ENCODE results near the gene SEC62.
A peak's percentile ranks its signal among the peaks of the same experiment; 100 is the strongest.

SEC62 gene, protein sequence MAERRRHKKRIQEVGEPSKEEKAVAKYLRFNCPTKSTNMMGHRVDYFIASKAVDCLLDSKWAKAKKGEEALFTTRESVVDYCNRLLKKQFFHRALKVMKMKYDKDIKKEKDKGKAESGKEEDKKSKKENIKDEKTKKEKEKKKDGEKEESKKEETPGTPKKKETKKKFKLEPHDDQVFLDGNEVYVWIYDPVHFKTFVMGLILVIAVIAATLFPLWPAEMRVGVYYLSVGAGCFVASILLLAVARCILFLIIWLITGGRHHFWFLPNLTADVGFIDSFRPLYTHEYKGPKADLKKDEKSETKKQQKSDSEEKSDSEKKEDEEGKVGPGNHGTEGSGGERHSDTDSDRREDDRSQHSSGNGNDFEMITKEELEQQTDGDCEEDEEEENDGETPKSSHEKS

DNA sequence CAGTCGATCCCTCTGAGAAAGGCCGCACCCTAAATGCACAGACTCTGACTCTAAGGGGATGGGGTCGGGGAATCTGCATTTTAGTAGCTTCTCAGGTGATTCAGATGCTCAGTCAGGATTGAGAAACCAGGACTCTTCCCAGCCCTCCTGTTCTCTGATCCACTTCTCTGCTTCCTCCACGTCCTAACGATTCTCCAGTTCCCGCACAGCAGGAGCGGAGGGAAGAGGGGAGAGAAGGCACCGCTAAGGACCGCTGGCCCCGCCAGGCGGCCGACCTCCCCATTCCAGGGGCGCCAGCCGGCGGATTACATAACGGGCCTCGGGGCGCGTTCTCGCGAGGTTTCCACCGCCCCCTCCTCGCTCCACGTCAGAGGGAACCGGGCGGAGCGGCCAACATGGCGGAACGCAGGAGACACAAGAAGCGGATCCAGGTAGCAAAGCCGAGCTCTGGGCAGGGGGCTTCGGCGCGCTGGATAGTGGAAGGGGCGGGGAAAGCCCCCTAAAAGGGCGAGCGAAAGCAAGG is at the start of gene SEC62:
SEC62 (plus strand) TSS at position 380 of the 523 bp plus-strand sequence; CDS start at position 396, 16 bp downstream.
- DNase-seq, result peak; percentile 82 to 97

DNA sequence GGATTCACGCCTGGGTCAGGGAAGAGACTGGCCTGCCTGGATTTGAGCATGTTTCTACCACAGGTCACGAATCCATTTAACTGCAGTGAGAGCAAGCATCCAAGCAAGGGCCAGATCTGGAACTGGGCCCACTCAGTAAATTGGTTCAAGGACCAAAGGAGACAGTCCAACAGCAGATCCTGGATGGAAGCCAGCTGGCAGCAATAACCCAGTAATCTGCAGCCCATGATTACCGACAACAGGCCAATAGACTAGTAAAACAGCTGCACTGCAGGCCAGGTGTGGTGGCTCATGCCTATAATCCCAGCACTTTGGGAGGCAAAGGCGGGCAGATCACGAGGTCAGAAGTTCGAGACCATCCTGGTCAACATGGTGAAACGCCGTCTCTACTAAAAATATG is 43.4 kb upstream of the SEC62 start:
- no peak for DNase-seq

DNA sequence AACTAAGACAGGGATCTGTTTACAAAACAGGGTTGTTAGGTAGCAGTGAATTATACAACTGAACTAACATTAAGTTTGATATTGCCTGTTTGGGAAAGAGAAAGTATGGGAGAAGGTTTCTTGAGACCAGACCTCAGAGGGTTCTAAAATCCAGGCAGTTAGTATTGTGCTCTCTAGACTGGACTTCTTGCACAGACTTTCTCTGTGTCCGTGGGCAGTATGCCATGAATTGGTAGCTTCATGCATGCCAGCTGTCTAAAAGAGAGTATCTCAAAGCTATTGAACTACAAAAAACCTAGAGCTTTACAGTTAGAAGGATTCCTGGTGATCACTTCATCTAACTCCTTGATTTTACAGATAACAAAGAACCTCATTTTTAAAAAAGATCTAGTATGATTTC is 42.8 kb upstream of the SEC62 start:
- no peak for DNase-seq

DNA sequence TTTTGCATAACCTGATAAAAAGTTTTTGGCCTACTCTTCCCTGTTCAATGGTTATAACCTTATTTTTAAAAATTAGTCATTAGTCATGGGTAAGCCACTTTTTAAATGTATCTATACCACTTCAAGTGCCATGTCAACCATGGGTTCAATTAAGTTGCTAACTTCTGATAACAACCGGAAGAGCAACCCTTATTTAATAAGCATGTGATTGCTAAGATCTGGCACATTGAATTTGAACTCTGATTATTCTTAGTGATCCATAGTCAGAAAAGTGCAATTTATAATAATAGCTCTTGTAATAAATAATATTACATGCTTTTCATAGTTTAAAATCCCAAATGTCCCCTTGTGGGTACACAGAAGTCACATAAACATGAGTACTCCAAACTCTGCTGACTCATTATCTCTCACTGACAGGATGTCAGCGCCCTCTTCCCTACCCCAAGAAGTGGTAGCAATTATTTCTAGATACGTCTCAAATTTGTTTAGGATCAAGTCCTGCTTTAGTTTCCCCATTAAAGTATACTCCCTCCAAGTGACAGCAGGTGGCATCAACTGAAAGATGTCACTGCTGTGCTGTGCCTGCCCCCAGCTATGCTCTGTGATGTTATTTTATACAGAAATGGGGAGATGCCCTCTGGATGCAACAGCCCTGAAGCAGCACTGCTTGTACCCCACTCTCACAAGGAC is 36.6 kb upstream of the SEC62 start:
- peak; percentile 24 to 33 for DNase-seq

DNA sequence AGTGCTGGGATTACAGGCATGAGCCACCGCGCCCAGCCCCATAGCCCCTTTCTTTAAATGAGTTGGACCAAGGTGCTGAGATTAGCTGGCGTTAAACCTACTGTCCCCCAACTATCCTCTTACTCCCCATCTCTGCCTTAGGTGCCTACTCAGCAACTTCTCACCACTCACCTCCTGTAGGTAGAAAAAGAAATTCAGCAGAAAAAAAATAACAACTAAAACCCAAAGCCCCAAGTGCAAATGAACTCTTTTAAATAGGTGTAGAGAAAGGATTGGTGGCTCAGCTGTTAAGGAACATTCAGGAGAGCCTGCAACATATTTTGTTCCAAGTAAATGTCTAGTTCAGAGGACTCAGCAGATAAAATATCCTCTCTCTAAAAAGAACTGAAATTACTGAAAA is 35.8 kb upstream of the SEC62 start:
- no peak for DNase-seq

DNA sequence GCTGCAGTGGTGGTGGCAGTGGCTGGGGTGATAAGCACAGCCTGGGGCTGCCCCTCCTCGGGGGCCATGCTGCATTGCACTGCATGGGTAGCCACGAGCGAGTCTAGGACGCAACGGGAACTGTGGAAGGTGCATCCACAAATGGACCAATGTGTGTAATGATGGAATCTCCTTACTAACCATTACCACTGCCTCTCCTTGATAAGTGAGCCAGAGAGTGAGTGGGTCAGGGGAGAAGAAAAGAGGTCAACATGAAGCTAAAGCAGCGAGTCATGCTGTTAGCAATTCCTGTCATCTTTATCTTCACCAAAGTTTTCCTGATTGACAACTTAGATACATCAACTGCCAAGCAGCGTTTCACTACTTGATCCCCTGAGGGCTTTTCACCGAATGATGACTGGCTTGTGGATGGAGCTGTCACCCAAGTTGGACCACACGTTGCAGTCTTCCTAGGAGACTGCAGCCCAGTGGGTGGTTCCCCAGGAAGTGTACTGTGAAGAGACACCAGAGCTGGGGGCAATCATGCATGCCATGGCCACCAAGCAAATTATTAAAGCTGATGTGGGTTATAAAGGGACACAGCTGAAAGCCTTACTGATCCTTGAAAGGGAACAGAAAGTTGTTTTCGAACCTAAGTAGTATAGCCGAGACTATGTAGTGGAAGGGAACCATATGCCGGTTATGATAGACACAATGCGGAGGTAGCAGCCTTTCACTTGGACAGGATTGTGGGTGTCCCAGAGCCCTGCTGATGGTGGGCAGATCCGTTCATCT is 34.7 kb upstream of the SEC62 start:
- no peak for DNase-seq

DNA sequence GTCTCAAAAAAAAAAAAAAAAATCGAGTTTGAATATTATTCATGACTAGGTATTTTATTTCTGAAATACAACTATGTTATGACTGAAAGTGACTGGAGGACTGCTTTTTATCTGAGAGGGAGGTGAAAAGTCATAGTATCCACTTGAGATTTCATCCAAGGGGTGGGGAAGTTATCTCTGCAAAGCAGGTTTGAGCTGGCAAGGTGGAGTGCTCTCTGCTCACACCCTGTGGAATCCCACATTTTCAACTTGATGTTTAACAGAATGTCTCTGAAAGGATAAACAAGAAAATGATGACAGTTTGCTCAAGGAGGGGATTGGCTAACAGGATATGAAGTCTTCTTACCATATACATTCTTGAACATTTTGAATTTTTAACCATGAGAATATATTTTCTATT is 27.3 kb upstream of the SEC62 start:
- DNase-seq, result no peak

DNA sequence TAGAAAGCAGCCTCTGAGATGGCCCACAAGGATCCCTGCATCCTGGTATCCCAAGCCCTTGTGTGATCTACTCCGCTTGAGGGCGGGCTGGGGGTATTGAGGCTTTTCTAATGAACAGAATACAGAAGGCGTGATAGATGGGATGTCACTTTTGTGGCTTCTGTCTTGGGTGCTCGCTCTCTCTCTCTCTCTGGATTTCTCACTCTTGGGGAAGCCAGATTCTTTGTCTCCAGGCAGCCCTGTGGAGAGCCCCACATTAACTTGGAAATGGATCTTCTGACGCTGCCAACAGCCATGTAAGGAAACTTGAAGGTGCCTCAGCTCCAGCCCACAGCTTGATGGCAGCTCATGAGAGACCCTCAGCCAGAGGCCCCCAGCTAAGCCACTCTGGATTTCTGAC is 26.9 kb upstream of the SEC62 start:
- no peak for DNase-seq

DNA sequence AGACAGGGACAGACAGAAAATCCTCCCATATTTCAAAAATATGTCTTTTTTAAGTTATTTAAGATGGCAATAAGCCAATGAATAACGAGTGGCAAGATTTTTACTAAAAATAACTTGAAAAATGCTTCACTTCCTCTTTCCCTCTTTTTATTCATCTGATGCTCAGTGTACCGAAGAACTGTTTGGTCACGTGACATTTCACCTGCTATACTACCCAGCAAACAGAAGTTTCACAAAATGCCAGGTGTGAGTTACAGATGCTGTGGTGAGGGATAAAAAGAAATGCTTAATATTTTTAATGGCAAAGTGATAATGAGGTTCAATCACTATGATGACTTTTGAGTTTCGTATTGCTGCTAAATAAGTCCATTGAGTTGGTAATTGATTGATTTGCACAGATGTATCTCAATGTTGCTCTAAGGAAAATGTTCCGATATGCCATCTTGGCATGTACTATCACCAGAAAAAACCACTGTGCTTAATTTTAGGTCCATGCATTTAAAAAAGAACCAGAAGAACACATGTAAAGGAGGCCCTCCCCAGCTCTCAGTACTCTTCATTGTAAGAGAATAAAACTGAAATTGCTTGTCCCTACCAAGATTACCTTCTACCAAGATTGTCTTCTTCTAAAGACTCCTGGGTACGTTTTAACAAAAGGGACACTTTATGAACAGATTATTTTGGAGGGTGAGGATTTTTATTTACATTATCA is 26.0 kb upstream of the SEC62 start:
- DNase-seq, result no peak

DNA sequence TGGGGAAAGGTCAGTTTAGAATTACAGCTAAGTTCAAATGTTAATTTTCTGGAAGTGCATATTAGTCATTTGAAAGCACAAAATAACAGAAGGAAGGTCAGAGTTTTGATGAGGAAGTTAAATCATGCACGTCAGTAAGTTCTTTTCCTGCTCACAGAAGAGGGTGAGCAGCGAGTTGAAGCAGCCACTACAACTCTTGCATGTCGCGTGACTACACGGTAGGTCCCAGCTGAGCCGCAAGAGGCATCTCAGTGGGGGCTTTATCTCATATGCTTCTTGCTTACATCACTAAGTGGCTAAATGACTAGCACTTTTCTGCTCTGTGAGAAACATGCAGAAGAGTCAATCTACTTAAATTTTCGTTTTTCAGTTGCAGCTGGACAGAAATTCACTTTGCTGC is 21.3 kb upstream of the SEC62 start:
- peak; percentile 60 to 67 for DNase-seq

DNA sequence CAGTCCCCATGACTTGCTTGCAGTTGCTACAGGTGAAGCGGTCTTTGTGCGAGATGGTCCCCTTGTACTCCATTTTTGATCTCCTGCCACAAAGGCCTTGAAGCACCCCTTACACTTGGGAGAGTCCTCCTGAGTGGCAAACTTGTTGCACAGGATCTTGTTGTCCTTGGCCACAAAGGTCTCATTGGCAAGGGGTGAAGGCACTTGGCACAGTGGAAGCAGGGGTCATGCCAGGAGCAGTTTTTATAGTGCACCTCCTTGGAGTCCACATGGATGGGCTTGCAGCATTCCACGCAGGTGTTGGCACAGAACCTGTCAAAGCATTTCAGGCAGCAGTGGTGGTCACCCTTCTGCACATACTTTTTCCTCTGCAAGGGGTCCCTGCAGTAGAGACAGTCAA is 20.3 kb upstream of the SEC62 start:
- no peak for DNase-seq

DNA sequence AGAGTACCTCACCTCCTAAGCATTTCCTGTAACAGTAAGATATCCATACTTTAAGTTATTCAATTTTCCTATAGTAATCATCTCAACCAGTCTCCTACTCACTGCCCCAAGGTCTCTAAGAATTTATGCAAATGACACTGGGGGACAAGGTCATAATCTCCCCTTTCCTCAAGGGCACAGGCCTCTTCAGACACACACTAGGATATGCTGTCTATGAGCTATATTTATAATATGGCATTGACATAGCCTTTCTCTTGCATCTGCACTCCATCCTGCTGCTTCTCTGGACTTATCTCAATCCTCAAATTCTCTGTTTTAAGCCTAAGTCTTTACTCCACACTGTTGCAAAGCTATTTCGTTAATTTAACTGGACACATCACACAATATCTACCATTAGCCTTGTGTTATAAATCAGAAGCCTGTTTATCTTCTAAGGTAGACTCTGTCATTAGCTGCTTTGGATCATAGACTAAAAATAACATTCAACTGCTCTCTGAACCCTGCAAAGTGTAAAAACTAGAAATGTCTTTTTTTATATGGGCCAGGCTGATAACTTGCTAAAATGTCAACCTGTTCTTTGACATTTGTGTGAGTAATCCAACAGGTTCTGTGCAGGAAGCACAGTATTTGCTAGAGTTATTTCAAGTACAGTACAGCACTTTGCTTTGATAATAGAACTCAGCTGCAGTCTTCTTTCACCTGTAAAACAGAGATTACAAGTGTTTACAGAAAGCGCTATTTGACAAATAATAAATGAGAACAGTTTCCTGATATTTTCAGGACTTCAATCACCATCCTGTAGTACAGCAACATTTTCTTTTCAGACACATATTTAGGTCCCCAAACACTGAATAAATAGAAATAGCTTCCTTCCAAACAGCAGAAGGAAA is 17.8 kb upstream of the SEC62 start:
- DNase-seq, result no peak

DNA sequence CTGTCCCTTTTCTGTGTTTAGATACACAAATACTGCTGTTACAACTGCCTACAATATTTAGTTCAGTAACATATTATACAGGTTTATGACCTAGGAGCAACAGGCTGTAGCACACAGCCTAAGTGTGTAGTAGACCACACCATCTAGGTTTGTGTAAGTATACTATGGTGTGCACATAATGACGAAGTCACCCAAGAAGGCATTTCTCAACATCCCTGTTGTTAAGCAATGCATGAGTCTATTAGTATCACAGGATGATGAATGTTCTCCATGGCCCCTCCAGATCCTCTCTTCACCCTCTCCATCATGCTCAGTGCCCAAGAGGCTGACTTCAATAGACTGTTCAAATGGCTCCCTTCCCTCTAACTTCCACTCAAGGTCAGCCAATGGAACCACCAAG is 14.6 kb upstream of the SEC62 start:
- DNase-seq, result peak; percentile 91 to 94

DNA sequence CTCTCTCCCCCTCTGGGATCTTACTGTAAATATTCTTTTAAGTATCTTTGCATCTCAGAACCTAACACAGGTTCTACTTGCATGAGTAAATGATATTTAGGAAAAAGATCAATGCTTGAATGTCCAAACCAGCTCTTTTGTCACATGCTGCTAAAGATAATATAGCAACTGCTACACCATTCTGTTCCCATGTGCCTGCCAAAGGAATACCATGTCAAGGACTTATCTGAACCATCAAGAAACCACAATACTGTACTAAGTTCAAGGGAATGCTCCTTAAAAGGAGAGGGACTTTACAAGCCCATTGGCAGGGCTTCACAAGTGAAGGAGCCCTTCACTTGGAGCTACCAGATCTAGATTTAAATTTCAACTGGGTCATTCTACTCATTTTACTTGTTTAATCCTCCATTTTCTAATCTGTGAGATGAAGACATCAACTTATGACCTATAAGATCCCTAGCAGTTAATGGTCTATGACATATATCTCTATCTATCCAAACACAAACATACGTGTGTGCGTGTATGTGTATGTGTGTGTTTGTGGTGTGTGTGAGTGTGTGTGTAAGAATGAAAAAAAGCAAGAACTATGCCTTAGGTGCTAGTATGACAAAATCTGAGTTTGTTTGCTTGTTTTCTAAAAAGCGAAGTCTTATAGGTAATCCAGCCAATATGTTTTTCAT is 13.0 kb upstream of the SEC62 start:
- DNase-seq, result no peak

DNA sequence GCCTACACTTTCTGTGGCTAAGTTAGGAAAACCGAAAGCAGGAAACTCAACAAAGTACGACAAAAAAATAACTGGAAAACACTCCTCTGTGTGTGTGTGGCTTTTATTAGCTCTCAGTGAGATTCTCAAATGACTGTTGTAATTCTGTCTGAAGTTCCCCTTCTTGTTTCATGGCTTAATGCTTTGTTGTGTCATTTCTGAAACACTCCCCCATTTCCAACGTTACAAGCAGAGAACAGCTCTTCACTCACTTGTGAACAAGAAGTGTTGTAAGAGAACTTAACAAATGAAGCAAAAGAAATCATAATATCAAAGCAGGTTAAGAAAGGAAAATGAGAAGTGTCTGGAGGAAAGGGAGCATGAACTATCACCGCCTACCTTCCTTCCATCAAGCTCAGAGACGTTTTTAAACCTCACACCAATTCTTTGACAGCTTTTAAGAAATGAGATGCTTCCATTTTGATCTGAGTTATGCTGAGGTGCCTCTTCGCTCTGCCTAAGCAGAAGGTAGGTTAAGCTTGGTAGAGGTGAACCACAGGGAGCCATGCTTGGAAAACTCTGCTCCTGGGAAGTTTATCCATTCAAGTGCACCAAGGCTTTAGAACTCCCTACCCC is 12.4 kb upstream of the SEC62 start:
- DNase-seq, result peak; percentile 77 to 89

DNA sequence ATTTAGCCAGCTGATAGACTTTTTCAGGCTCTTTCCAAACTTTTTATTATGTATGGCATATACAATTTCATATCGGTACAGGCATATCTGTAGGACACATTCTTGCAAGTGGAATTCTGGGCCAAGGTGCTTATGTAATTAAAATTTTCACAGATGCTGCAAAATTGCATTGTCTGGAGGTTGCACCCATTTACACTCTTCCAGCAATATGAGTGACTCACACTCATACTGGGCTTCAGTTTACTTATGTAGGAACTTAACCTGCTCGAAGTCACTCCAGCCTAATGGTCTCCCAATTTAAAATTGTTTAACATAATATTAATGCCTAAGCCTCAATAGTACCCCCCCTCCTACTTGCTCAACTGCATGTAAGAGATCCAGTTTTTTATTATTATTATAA is 11.2 kb upstream of the SEC62 start:
- DNase-seq, result peak in 1 of 2 donors; percentile 26

DNA sequence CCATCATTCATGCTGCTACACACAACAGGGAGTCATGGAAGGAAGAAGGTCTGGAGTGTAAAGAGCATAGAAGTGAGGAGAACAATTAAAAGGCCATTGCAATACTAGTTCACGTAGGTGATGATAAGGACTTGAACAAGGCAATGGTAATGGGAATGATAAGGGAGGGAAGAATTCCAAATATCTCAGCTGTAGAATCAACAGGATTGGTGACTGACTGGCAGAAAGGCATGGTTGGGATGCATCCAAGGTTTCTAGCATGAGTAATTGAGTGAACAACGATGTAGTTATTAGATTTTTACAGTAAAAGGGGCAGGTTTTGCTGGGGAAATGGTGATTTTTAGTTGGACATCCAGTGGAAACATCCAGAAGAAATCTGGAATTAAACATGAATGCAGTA is 2.4 kb upstream of the SEC62 start:
- no peak for DNase-seq

DNA sequence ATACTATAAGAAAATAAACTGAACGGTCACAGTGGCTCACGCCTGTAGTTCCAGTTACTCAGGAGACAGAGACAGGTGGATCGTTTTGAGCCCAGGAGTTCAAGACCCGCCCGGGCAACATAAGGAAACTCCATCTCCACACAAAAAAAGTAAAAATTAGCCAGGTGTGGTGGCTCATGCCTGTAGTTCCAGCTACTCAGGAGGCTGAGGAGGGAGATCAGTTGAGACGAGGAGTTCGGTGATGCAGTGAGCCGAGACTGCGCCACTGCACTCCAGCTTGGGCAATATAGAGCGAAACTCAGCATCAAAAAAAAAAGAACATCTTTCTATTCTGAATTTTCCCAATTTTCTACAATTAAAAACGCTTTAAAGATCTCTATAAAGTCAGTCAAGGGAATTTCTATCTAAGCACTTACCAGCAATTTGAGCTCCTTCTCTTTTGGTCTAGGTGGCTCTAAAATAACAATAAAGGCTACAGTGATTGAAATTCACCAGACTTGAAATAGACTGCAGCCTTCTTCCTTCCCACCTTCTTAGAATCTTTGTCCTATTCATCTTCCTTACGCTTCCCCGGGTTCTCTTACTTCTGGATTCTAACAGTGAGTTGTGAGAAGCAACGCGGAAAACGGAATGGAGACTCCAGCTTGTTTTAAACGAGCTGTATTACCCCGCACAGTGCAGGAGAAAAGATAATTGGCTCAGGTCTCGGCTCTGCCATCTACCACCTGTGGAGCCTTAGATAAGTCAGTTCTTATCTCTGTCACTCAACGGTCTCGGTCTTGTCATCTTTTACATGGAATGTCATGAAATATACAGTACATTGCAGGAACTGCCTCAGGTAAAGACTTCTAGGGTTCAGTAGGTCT is 812 bp upstream of the SEC62 start:
- no peak for DNase-seq

Measured in inflammatory macrophage treated with lipopolysaccharide for 1 hour (primary cell).